Smooth muscle cell (in vitro differentiated cells): ENCODE measurements around the gene CEMIP2. TPM values are rescaled to one million over a fixed set of nuclear protein-coding genes. Genes with fewer than 3 reads are reported as not detected.

Experiments used
- DNase-seq: peaks from one replicate; lab custom pipeline; 2025; ENCODE audit not compliant: unreplicated experiment; lab: John Stamatoyannopoulos, UW
- H2AFZ ChIP-seq: fragments of 200-600 bp; sonication (generic); 2 replicates; pipeline ENCODE4 v1.6.0; 2016; ENCODE audit warnings: antibody characterized with exemption, low read depth, mild to moderate bottlenecking
- H3F3A ChIP-seq: fragments of 200-600 bp; sonication (generic); 2 replicates; pipeline ENCODE4 v1.6.0; 2017; ENCODE audit warnings: antibody characterized with exemption, low read depth
- H3K27ac ChIP-seq: fragments of 200-600 bp; sonication (generic); 2 replicates; pipeline ENCODE4 v1.5.1; 2016; ENCODE audit warnings: low read depth, mild to moderate bottlenecking
- H3K27me3 ChIP-seq: fragments of 200-600 bp; sonication (generic); 2 replicates; pipeline ENCODE4 v1.6.1; 2016; ENCODE audit warnings: low read depth, mild to moderate bottlenecking
- H3K36me3 ChIP-seq: fragments of 200-600 bp; sonication (generic); 2 replicates; pipeline ENCODE4 v1.5.1; 2016; ENCODE audit warnings: low read depth
- H3K4me1 ChIP-seq: fragments of 200-600 bp; sonication (generic); 2 replicates; pipeline ENCODE4 v1.5.1; 2016; ENCODE audit warnings: low read depth
- H3K4me2 ChIP-seq: fragments of 200-600 bp; sonication (generic); 2 replicates; pipeline ENCODE4 v1.6.0; 2016; ENCODE audit warnings: mild to moderate bottlenecking
- H3K4me3 ChIP-seq: fragments of 200-600 bp; sonication (generic); 2 replicates; pipeline ENCODE4 v1.5.1; 2016; ENCODE audit warnings: mild to moderate bottlenecking
- H3K79me2 ChIP-seq: fragments of 200-600 bp; sonication (generic); 2 replicates; pipeline ENCODE4 v1.6.0; 2016; ENCODE audit warnings: low read depth, mild to moderate bottlenecking
- H3K9ac ChIP-seq: fragments of 200-600 bp; sonication (generic); 2 replicates; pipeline ENCODE4 v1.6.0; 2016; ENCODE audit warnings: low read depth
- H3K9me3 ChIP-seq: fragments of 200-600 bp; sonication (generic); replicated peaks from 2 replicates; pipeline ENCODE4 v1.5.1; 2016; ENCODE audit warnings: low read depth
- H4K20me1 ChIP-seq: fragments of 200-600 bp; sonication (generic); 2 replicates; pipeline ENCODE4 v1.6.0; 2016; ENCODE audit warnings: low read depth
- CTCF ChIP-seq: fragments of 200-600 bp; sonication (generic); IDR thresholded peaks from 2 replicates; pipeline ENCODE4 v1.5.1; 2017; ENCODE audit warnings: borderline replicate concordance, mild to moderate bottlenecking, antibody characterized with exemption; ENCODE audit not compliant: insufficient read depth, poor library complexity, severe bottlenecking
- WGBS: methylation state at CpG from one replicate; pipeline ENCODE4 v1.1.7; 2016; ENCODE audit warnings: low lambda C conversion rate; 5-methylcytosine and 5-hydroxymethylcytosine counted together
- polyA plus RNA-seq: library from polyadenylated mRNA; unstranded; fragments of >200 nt; fragmentation: Nextera tagmentation; extraction: Ambion mirVana; gene quantifications from 2 replicates; pipeline ENCODE4 v1.2.1, GENCODE V29; 2016
- total RNA-seq: library from RNA; depleted of rRNA; stranded (reverse); fragments of >200 nt; gene quantifications from 2 replicates; pipeline ENCODE4 v1.2.3, GENCODE V29; 2014

CEMIP2 gene
- total and polyA plus RNA-seq, 2 experiments from 2014 or later = 46.1 to 103 TPM

GRCh38 chr9:71709384-71709783 is 58.9 kb downstream of the CEMIP2 start:
- H3K36me3 ChIP-seq = peaks cover 50% of the 10 kb centered on the region
- H3K4me3 ChIP-seq = no peak overlapping the region
- WGBS = 92% methylated on average over 1 of the region's 1 CpG

GRCh38 chr9:71706176-71706575 is 62.1 kb downstream of the CEMIP2 start:
- Histone ChIP-seq H3K27me3 (no peaks in the 10 kb centered on the region), H3K27ac (no peak overlapping the region), H3K4me1 (no peaks in the 10 kb centered on the region), H3K36me3 (peaks cover 28% of the 10 kb centered on the region), H4K20me1 (peaks cover 15% of the 10 kb centered on the region), H3K4me2 (no peak overlapping the region), H3K9ac (no peak overlapping the region), H3K4me3 (no peak overlapping the region), H3F3A (no peaks in the 10 kb centered on the region), H2AFZ (no peak overlapping the region), H3K79me2 (peaks cover 33% of the 10 kb centered on the region), H3K9me3 (no peaks in the 10 kb centered on the region)
- TF ChIP-seq CTCF = no peak
- WGBS = 100% methylated on average over 1 of the region's 1 CpG
- no peak for DNase-seq

More at GRCh38 chr9:71709384-71709783, 58.9 kb downstream of the CEMIP2 start:
- no peak overlapping the region for H3K27ac ChIP-seq
- H4K20me1 ChIP-seq = peaks cover 9% of the 10 kb centered on the region
- peaks cover 22% of the 10 kb centered on the region for H3K79me2 ChIP-seq
- no peaks in the 10 kb centered on the region for H3K27me3 ChIP-seq
- no peaks in the 10 kb centered on the region for H3K4me1 ChIP-seq
- no peak overlapping the region for H3K9ac ChIP-seq
- no peak overlapping the region for H2AFZ ChIP-seq
- no peak overlapping the region for H3K4me2 ChIP-seq
- H3K9me3 ChIP-seq = no peaks in the 10 kb centered on the region
- H3F3A ChIP-seq = no peaks in the 10 kb centered on the region
- no peak for TF ChIP-seq CTCF
- no peak for DNase-seq

GRCh38 chr9:71704796-71705195 is 63.5 kb downstream of the CEMIP2 start:
- H3K4me3 ChIP-seq = no peak overlapping the region
- DNase-seq = no peak
- no peak overlapping the region for H3K27ac ChIP-seq
- H3K9ac ChIP-seq = no peak overlapping the region
- no peak for TF ChIP-seq CTCF
- no peaks in the 10 kb centered on the region for H3K9me3 ChIP-seq
- H3K36me3 ChIP-seq = peaks cover 26% of the 10 kb centered on the region
- no peak overlapping the region for H2AFZ ChIP-seq
- no peaks in the 10 kb centered on the region for H3F3A ChIP-seq
- H4K20me1 ChIP-seq = peaks cover 15% of the 10 kb centered on the region
- 88% methylated on average over 1 of the region's 1 CpG for WGBS
- no peaks in the 10 kb centered on the region for H3K27me3 ChIP-seq
- peaks cover 33% of the 10 kb centered on the region for H3K79me2 ChIP-seq
- H3K4me1 ChIP-seq = no peaks in the 10 kb centered on the region
- no peak overlapping the region for H3K4me2 ChIP-seq

- Histone ChIP-seq H3F3A (no peaks in the 10 kb centered on the region), H3K27me3 (no peaks in the 10 kb centered on the region), H3K9me3 (no peaks in the 10 kb centered on the region), H3K36me3 (peaks cover 30% of the 10 kb centered on the region), H3K79me2 (peaks cover 28% of the 10 kb centered on the region), H3K4me2 (no peak overlapping the region), H4K20me1 (peaks cover 15% of the 10 kb centered on the region), H3K4me3 (no peak overlapping the region), H3K9ac (no peak overlapping the region), H3K27ac (peak overlapping the region; percentile 20), H3K4me1 (no peaks in the 10 kb centered on the region), H2AFZ (no peak overlapping the region)
- WGBS = 83% methylated on average over 6 of the region's 6 CpGs
- DNase-seq = no peak
- TF ChIP-seq CTCF = no peak
Measured at GRCh38 chr9:71703172-71703872, 65.0 kb downstream of the CEMIP2 start.
